Measurements from ENCODE around the gene CLEC3A.
"Not testable (repeated sequence)": the region's sequence is repeated elsewhere in the genome, so short reads cannot be mapped to it uniquely, and the experiment has no call there.

CLEC3A gene

DNA sequence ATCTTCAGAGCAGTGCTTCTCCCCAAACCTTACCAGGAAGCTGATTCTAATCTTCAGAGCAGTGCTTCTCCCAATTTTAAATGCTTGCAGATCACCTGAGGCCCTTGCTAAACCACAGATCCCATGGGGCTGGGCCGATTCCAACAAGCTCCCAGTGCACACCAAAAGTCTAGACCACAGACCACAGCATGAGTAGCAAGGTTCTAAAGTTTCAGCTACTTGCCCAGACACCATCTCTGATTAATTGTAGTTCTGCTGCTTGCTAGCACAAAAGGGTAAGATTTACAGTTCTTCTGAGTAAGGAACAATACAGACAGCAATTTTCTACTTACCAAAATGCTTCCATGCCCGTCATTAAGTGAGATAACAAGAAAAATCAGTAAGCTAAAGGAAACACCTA, 12.2 kb downstream of the CLEC3A start:
- DNase-seq, result no peak

GRCh38 chr16:78035012-78035411, 12.7 kb downstream of the CLEC3A start:
- DNase-seq, result no peak

GRCh38 chr16:78040396-78040795, 18.0 kb downstream of the CLEC3A start:
- DNase-seq, result no peak

DNA sequence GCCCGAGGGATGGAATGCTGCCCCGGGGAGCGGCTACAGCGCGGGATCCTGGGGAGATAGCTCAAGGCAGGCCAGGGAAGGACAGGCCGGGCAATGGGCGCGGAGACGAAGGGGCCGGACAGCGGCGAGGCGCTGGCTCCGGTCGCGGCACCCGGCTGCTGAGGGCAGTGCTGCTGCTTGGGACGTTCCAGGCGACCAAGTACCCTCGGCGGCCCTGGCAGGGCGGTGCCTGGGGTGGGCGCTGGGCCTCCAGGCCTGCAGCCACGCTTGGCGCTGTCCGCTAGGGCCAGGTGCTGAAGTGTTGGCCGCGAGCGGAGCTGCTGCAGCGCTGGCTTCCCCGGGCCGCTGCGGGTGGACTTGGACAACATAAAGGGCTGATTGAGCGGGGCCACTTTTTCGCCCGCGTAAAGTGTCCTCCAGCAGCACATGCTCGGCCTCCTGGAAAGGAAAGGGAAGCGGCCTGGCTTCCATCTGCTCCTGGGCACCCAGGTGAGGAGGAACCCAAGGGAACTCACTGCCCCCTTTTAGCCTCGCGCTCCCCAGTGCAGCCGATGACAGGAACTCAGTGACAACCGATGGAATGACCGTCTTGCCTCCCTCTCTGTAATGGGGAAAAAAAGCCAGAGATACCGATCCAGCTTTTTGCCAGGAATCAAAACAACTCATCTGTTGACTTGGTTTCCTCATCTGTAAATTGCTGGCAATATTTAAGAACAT, 23.7 kb downstream of the CLEC3A start:
- no peak for DNase-seq

- DNase-seq, result no peak
Measured at GRCh38 chr16:78048319-78048718, 26.0 kb downstream of the CLEC3A start.

- no peak for DNase-seq
Measured at GRCh38 chr16:78050734-78051400, 28.5 kb downstream of the CLEC3A start.

DNA sequence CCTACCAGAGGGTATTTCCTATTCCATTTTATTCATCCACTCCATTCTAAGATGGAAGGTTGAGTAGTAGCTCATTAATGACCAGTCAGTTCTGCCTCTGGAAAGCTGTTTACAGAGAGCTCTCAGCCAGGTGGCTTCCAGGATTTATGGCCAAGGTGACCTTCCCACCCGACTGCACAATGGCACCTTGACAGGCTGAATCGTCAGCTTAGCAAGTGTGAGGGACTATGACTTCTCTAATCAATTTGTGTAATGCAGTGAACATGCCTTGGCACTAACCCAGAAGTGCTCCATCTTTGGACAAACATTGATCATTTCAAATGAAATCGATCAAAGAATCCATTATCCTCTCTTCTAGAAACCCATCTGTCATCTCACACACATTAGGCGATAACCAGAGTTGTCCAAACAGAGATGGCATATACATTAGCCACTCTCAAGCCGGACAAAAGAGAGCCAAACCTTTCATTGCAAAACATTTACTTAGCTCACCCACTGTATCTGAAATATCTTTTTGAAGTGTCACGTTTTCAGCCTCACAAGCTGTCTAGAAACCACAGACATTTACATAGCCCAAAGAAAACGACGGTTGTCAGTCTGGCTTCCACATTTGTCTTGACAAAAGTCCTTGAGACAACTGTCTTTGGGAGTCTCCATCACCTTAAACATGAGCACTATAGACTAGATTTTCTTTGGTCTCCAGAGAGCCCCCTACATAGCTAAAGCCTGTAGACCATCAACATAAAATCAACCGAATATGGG, 35.6 kb downstream of the CLEC3A start:
- no peak for DNase-seq

DNA sequence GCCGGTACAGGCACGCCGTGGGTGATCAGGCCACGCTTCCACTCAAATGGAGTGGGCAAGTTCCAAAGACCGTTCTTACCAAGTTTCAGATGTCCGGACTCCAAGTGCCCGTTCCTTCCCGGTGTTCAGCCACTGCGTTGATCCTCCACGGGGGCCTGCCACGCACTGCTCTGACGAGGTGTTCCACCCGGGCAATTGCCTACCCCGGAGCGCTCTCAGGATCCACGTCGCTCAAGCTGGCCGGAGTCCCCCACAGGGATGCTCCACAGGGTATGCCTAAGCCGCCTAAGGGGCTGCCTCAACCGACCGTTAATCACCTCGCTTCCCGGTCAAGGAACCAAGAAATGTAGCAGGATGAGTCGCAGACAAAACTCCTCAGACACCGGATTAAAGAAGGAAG, 37.5 kb downstream of the CLEC3A start:
- DNase-seq, result not testable (repeated sequence)

DNA sequence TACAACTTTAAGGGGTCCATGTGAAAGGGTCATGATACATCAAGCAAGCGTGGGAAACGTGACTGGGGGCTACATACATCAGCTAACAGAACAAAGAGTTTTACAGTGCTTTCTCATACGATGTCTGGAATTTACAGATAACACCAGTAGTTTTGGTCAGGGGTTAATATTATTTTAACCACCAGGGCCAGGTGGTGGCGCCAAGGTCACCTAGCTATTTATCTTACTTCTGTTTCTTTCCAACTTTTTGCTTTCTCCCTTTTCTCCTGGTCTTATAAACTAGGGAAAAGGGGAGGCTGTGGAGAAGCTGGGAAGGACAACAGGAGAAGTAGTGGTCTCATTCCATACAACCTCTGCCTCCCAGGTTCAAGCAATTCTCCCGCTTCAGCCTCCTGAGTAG, 37.9 kb downstream of the CLEC3A start:
- DNase-seq, result no peak

DNA sequence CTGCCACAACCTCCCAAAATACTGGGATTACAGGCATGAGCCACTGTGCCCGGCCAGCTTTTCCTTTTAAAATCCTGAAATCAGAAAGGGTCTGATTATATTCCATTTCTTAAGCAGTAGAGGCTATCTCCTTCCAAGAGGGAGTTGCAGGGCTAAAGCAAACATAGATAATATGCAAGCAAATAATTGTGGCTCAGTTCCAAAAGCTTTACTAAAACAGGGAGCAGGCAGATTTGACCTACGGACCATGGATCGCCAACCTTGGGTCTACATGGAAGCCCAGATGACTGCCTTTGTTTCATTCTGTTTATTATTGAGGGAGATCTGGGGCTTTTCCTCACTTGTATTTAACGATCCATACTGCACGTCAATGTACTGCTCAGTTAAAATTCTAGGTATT, 38.5 kb downstream of the CLEC3A start:
- no peak for DNase-seq

DNA sequence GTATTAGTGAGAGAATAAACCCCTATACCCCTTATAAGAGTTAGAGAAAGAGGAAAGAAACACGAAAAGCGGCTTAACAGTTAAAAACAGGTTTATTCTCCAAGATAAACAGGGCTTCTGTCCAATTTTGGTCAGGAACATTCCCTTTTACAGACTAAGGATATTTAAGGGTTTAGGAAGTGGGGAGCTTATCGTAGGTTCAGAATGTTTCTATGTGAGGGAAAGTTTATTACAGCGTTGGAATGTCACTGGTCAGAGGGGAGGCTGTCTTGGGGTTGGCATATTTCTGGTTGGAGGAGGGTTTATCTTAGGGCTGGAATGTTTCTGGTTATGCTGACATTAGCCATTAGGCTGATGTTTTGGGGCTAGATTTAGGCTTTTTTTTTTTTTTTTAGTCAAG, 43.0 kb downstream of the CLEC3A start:
- no peak for DNase-seq

DNA sequence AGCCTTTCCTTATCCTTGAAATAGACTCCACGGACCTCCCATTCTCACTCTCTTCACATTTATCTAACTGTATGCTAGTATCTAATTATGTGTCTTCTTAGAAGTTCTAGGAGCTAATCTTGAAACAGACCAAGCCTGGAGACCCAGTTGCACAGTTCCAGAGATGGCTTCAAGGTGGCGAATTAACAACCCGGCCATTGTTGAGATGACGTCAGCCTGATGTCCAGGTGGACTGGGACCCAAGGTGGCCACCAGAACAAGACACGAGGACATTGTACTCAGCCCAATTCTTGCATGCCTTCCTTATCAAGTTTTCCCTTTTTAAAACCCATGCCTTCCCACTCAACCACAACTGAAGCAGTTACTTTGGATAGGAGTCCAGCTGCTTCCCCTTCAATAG, 47.6 kb downstream of the CLEC3A start:
- no peak for DNase-seq

DNA sequence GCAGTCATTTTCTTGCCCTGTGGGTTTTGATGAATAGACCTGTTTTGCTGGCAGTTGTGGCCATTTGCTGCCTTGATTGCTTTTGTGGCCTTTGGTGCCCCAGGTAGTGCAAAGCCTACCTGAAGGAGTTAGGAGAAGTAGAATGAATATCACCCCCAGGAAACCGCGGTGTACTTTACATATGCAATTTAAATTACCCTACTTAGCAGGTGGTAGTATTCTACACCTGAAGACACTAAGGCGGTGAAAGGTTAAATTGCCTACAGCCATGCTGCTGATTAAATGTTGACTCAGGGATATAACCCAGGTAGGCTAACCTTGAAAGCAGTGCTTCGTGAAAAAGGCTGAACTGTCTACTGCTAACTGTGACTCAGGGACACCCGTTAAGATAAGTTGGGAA, 49.9 kb downstream of the CLEC3A start:
- DNase-seq, result no peak

DNA sequence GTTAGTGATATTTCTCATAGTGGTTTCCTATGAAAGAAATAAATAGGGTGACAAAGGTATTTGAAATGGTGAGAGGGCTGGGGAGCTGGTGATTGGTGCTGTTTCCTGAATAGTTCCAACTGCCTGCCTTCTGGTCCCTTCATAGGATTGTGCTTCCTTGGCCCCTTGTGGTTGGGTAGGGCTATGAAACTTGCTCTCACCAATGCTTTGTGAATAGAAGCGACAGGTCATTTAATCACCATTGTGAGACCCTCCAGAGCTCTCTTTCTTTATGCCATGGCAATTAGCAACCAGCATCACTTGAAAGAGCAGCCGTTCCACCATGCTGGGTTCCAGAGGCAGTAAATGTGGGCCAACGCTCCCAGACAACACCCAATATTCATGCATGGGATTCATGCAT, 53.5 kb downstream of the CLEC3A start:
- no peak for DNase-seq

GRCh38 chr16:78081341-78081740, 59.0 kb downstream of the CLEC3A start:
- no peak for DNase-seq

Measured in cortex of kidney (tissue), 1 donor.